RWPE2 (cell line): ENCODE data around the gene NIM1K.

Experiments
- ATAC-seq: fragments of 200-7000 bp; cut with Tn5 transposase; 3 replicates; pipeline ENCODE4 v1.9.1; 2021; ENCODE audit warnings: low read depth
- DNase-seq: peaks from one replicate; pipeline ENCODE4 v3.0.0-alpha.2; 2020; ENCODE audit warnings: low spot score
- H3K27ac ChIP-seq: fragments of 450-650 bp; 2 replicates; pipeline ENCODE4 v1.5.1; 2017; ENCODE audit warnings: mild to moderate bottlenecking; ENCODE audit not compliant: poor library complexity, severe bottlenecking
- H3K27me3 ChIP-seq: fragments of 250-450 bp; sonication (Bioruptor Pico); 2 replicates; pipeline ENCODE4 v1.5.1; 2021; ENCODE audit warnings: mild to moderate bottlenecking, moderate library complexity; ENCODE audit not compliant: insufficient read depth, poor library complexity, severe bottlenecking
- H3K36me3 ChIP-seq: fragments of 250-450 bp; sonication (Bioruptor Pico); 2 replicates; pipeline ENCODE4 v1.5.1; 2020; ENCODE audit warnings: low read depth, mild to moderate bottlenecking, moderate library complexity
- H3K4me1 ChIP-seq: fragments of 250-450 bp; sonication (Bioruptor Pico); 2 replicates; pipeline ENCODE4 v1.5.1; 2021; ENCODE audit warnings: mild to moderate bottlenecking, moderate library complexity; ENCODE audit not compliant: insufficient read depth, poor library complexity, severe bottlenecking
- H3K4me3 ChIP-seq: fragments of 250-450 bp; sonication (Bioruptor Pico); 2 replicates; pipeline ENCODE4 v1.5.1; 2021; ENCODE audit warnings: mild to moderate bottlenecking, moderate library complexity; ENCODE audit not compliant: severe bottlenecking
- H3K9me3 ChIP-seq: fragments of 250-450 bp; sonication (Bioruptor Pico); 2 replicates; pipeline ENCODE4 v1.5.1; 2021; ENCODE audit warnings: mild to moderate bottlenecking, moderate library complexity; ENCODE audit not compliant: severe bottlenecking
- CTCF ChIP-seq: fragments of 450-650 bp; IDR thresholded peaks from one replicate; pipeline ENCODE4 v1.5.1; 2017; ENCODE audit warnings: mild to moderate bottlenecking, moderate library complexity; ENCODE audit not compliant: poor library complexity, severe bottlenecking

The NIM1K gene

DNA sequence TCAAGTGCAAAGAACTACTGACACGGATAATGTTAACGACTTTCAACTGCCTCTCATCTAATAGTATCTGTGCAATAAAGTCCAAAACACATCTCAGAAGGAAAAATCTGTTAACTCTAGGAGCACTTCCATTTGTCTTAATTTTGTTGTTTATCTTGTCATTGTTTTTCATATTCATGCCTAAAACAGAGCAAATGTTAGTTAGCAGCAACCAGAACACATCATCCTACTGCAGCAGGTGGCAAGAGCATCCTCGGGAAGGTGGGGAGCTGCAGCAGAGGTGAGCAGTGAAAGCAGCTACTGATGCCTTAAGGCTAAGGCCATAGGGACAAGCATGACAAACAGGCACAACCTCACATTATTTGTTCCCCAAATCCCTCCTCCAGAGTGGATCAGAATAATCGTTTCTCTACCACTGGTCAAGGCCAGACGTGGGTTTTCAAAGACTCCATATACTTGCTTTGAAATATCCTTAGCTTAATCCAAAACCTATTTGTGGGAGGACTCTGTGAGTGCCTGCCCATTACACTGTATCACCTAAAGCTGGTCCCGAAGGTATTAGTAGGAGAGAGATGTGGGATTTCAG, 120.1 kb downstream of the NIM1K start:
- Histone ChIP-seq H3K27me3 (no peaks in the 10 kb centered on the region), H3K27ac (peak overlapping the region; percentile 98), H3K9me3 (no peaks in the 10 kb centered on the region), H3K4me3 (peak overlapping the region; percentile 74), H3K4me1 (peaks cover 60% of the 10 kb centered on the region), H3K36me3 (peaks cover 60% of the 10 kb centered on the region)
- ATAC-seq = no peak
- no peak for TF ChIP-seq CTCF
- no peak for DNase-seq

DNA sequence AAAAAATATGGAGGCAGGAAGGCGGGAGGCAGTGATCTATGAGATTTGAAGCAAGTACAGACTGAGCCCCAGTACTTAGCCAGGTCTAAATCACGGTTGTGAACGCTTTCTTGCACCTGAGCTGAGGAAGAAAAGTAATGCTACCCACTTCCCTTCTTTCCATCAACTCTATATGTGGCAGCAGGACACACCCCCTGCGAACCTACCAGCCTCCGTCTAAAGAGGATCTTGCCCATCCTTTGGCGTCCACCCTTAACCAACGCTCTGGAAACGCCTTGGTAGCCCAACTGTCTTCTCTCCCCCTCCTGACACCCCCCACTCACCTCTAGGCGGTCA, 120.6 kb downstream of the NIM1K start:
- ATAC-seq (no peak), DNase-seq (no peak)
- H3K27me3 ChIP-seq = no peaks in the 10 kb centered on the region
- H3K4me1 ChIP-seq = peaks cover 55% of the 10 kb centered on the region
- H3K36me3 ChIP-seq = peaks cover 55% of the 10 kb centered on the region
- no peaks in the 10 kb centered on the region for H3K9me3 ChIP-seq
- no peak for TF ChIP-seq CTCF
- peak overlapping the region; percentile 74 for H3K4me3 ChIP-seq
- H3K27ac ChIP-seq = peak overlapping the region; percentile 98

DNA sequence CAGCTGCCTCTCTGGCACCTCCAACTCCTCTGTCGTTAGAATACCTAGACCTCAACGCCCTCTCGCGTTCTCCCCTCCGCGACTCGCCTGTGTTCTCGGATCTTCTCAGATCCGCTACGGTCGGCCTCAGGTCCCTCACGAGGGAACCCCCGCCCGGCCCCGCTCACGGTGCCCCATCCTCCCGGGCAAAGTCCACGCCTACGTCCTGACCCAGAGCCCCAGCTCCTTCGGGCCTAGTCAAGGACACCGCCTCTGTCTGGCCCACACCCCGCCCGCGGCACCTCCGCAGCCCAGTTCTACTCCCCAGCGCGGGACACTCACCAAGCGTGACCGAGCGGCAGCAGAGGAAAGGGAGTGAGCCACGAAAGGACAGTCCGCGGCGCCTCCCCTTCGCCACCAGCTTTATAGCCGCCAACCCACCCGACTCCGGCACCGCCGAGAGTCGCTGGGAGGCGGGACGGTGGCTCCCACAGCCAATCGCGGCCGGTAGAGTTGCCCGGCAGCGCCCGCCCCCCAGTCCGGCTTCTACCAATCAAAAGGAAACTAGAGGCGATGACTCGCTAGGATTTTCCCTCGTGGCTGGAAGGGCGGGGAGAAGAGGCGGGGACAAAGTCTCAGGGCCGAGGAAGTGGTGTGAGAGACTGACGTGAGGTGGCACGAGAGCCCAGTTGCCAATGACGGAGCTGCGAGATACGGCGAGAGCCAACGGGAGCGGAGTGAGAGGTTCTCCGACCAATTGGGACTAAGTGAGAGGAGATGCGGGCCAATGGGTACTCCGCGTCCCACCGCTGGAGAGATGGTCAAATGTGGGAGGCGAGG, 121.2 kb downstream of the NIM1K start, which contains the start of gene HMGCS1:
Gene HMGCS1, minus strand, starts transcription at position 378 of the 819 bp plus-strand sequence. CDS start 14,447 bp downstream, outside the sequence.
- peak within 1 kb of the TSS; percentile 98 for H3K27ac ChIP-seq
- peaks cover 49% of the 10 kb centered on the region for H3K4me1 ChIP-seq
- no peaks in the 10 kb centered on the region for H3K9me3 ChIP-seq
- peak; percentile 4 for TF ChIP-seq CTCF
- H3K27me3 ChIP-seq = no peaks in the 10 kb centered on the region
- peak within 1 kb of the TSS; percentile 74 for H3K4me3 ChIP-seq
- ATAC-seq (peak; percentile 92), DNase-seq (peak; percentile 100)
- peaks cover 49% of the 10 kb centered on the region for H3K36me3 ChIP-seq

DNA sequence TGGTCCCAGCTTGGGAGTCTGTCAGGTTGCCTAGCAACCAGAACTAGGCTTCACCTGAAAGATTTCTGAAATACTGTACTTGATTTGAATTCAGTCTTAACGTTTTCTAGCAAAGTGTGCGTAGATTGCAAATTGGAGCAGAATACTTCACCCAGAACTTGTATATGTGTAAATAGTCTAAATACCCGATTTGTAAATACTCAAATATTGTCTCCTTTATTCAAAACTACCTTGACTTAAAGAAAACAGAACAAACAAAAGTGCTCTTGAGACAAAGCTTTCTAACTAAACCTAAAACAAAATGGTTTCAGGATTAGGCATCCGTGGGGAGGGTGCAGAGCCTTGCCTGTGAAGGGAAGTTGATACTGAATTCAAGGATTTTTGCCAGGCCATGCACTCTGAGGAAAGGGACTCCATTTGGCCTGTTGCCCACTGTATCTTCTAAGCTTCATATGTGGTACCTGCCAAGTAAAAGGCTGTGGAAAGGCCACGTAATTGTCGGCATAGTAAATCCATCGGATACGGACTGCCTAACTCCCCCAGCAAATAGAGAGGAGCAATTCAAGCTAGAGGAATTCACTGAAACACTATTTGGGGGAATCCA, 121.9 kb downstream of the NIM1K start:
- Histone ChIP-seq H3K9me3 (no peaks in the 10 kb centered on the region), H3K27me3 (no peaks in the 10 kb centered on the region), H3K4me3 (no peak overlapping the region), H3K27ac (peak overlapping the region; percentile 98), H3K36me3 (peaks cover 42% of the 10 kb centered on the region), H3K4me1 (peaks cover 42% of the 10 kb centered on the region)
- no peak for ATAC-seq
- no peak for TF ChIP-seq CTCF
- no peak for DNase-seq

GRCh38 chr5:43314724-43315123, 122.7 kb downstream of the NIM1K start:
- DNase-seq (no peak), ATAC-seq (no peak)
- Histone ChIP-seq H3K4me1 (peaks cover 34% of the 10 kb centered on the region), H3K36me3 (peaks cover 34% of the 10 kb centered on the region), H3K9me3 (no peaks in the 10 kb centered on the region), H3K27ac (peak overlapping the region; percentile 98), H3K27me3 (no peaks in the 10 kb centered on the region), H3K4me3 (no peak overlapping the region)
- TF ChIP-seq CTCF = no peak
